ENCODE data around the gene PLD6.
"Not testable (repeated sequence)": the region's sequence is repeated elsewhere in the genome, so short reads cannot be mapped to it uniquely, and the experiment has no call there.

PLD6 gene

DNA sequence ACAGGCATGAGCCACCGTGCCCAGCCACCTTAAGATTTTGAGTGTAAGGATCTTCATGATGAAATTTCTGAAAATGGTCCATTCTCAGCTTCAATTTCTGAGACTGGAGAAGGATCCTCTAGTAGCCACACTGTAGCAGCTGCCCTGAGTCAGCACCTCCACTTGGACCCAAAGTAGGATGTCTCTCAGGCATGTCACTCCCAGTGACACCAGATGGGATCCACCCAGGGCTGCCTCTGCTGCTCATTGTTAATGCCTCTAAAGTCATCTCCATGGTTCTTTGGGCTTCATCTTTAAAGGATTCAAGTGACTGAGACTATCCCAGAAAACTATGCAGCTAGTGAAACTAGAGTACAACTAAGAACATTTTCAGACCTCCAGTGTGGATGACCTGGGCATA lies 7.9 kb downstream of the PLD6 start:
- DNase-seq, result no peak

DNA sequence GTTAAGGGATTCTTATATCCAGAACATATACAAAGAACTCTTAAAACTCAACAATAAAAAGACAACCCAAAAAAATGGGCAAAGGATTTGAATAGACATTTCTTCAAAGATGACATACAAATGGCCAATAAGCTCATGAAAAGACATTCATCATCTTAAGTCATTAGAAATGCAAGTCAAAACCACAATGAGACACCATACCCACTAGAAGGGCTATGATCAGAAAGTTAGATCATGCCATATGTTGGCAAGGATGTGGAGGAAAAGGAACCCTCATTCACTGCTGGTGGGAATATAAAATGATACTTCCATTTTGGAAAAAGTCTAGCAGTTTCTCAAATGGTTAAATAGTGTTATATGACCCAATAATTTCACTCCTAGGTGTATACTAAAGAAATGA lies 9.4 kb downstream of the PLD6 start:
- DNase-seq, result no peak

- DNase-seq, result not testable (repeated sequence)
Measured at GRCh38 chr17:17195466-17195865, 10.7 kb downstream of the PLD6 start.

DNA sequence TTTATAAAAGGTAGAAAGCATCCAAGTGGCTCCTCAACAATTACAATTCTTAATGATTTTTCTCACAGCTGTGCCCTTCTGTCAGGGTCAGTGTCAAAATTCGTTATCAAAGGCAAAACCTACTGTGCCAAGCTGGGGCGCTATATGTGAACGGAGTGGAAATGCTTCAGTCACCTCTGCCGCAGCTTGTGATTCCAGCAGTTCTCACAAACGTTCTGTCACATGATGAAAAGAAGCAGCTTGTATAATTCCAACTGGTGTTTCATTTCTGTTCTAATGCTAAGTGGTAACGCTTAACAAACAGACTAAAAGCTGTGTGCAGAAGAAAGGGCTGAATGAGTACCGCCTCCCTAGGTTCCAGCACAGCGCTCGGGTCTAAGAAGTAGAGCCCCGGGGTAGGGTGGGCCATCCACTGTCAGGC lies 14.2 kb downstream of the PLD6 start:
- DNase-seq, result no peak

DNA sequence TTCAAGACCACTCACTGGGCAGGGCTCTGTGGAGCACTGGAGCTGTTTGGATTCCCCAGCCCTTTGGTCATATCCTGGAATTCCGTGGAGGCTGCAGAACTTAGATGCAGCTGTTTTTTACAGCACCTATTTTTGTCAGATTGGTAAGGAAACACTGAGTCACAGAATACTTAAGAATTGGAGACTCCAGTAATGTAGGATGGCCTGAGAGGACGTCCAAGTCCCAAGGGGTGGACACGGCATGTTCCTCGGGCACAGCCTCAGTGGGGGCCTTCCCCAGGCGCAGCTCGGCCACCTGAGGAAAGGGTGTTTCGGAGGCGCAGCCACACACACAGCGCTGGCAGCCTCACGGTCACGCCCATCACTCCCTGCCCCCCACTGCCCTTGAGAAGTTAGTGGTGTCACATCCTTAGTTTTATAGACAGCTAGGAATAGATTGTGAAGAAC lies 14.8 kb downstream of the PLD6 start:
- DNase-seq, result no peak

- no peak for DNase-seq
Measured at GRCh38 chr17:17190188-17190587, 15.9 kb downstream of the PLD6 start.

GRCh38 chr17:17189559-17189958 lies 16.6 kb downstream of the PLD6 start:
- DNase-seq, result no peak

DNA sequence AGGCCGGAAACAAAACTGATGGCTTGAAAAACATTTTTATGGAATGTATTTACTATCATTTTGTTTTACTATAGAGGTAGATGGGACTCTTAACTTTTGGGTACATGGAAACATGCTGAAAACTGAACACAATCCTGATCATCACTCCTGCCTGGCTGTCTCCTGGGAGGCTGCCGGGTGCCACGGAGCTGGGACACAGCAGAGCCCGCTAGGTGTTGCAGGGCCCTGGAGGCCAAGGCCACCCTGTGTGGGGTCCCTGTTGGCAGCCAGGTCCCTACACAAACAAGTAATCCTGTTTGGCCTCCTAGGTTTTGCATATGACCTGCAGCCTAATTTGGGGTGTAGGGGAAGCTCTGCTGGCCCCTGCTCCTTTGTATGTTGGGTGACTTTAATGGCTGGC lies 17.5 kb downstream of the PLD6 start:
- DNase-seq, result no peak

DNA sequence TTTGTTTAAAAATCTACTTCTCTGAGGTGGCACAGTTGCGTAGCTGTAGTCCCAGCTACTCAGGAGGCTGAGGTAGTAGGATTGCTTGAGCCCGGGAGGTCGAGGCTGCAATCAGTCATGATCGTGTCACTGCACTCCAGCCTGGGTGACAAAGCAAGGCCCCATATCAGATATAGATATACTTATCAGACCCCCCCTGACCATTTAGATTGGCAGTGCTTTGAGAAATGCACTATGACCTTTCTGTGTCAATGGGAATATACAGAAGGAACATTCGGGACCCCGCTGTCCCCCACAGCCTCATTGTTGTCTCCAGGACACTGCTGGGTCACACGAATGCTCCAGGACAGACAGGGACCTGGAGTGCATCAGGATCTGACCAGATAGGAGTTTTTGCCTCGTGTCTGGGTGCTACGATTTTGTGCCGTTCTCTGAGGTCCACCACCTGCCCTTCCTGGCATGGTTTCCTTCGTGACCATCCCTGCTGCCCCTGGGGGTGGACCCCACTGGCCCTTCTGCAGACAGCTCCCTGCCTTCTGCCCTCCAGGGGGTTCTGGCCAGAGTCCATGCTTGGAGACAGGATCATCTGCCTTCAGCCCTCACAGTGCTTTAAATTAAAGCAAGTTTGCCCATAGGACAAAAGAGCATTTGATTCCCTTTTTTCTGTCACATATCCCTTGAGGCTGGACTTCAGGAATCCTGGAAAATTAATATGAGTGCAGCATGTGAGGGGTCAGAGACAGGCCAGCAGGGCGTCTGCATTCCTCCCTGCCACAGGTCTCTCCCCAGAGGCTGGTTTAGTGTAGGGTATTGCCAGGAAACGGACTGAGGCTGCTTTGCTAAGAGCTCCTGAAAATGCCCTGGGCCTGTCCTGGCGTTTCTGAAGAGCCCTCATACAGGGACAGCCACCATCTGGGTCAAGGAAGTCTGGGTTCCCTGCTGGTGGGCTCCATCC lies 19.3 kb downstream of the PLD6 start:
- no peak for DNase-seq

GRCh38 chr17:17186051-17186450 lies 20.1 kb downstream of the PLD6 start:
- DNase-seq, result no peak

- not testable (repeated sequence) for DNase-seq
Measured at GRCh38 chr17:17184985-17185757, 21.0 kb downstream of the PLD6 start.

GRCh38 chr17:17183744-17184143 lies 22.4 kb downstream of the PLD6 start:
- DNase-seq, result no peak

DNA sequence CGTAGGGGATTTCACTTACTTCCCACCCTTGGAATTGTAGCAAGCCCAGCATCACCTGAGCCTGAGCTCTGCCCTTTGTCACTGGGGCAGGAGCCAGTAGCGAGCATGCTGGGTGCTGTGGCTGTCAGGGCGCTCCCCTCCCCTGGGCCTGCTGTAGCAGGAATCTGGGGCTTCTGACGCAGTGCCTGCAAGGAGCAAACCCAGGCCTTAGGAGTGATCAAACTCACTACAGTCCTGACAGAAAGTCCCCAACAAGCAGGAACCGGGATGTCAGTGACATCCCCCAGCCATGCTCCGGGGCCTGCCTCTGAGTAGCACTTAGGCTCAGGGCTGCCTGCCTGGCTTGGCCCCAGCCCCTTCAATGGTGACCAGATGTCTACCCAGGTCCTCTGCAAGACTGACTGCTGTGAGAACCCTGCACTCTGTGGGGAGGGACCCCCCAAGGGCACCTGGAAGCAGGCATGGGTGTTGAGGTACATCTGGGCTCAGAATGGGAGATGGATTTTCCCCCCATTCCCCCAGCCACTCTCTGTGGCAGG lies 23.5 kb downstream of the PLD6 start:
- DNase-seq, result no peak

- no peak for DNase-seq
Measured at GRCh38 chr17:17181666-17182597, 24.2 kb downstream of the PLD6 start.

DNA sequence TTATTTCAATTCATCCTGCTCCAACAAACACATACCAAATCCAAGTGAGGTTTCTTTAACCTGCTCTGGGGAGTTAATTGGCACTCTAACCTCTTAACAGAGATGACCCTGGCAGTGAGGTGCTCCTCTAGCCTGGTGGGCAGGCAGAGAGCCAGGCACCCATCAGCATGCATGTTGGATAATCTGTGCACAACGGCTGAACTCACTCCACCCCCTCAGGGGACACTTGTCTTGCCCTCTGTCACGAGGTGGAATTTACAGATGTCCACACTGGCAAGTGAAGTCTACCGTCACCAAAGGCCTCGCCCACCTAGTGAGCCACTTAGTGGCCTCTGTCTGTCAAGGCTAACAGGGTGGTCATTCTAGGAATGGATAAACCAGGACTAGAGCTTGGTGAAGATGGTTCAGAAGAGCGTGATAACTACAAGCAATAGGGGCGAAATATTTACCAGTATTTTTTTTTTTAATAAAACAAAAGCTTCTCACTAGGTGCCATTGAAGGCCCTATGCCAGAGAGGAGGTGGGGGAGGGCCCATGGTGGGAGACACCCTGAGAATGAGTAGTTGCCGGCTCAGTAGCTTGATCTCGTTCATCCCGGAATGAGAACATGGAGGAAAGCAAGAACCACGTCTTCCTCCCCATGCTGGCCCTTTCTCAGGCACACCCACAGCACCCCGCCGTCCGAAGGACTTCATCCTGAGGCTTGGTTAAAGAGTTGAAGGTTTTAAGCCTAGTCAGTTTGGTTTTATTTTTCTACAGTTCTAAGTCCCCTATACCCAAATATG lies 25.2 kb downstream of the PLD6 start:
- DNase-seq, result no peak

- no peak for DNase-seq
Measured at GRCh38 chr17:17180141-17180603, 26.0 kb downstream of the PLD6 start.

DNA sequence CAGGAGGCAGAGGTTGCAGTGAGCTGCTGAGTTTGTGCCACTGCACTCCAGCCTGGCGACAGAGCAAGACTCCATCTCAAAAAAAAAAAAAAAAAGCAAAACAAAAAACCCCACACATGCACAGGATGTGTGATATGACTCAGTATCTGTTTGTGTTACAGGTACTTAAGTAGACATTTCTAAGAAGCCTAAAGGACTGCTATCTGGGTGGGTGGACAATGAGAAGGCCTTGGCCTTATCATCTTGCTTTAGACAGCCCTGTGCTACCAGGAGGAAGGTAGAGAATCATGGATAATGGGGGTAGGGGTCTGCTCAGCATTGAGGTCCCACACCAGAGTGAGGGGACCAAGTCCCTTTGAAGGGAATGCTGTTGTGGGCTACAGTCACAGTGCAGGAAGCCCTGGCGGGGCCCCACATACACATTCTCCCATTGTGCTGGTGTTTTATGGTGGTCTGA lies 26.7 kb downstream of the PLD6 start:
- DNase-seq, result no peak

DNA sequence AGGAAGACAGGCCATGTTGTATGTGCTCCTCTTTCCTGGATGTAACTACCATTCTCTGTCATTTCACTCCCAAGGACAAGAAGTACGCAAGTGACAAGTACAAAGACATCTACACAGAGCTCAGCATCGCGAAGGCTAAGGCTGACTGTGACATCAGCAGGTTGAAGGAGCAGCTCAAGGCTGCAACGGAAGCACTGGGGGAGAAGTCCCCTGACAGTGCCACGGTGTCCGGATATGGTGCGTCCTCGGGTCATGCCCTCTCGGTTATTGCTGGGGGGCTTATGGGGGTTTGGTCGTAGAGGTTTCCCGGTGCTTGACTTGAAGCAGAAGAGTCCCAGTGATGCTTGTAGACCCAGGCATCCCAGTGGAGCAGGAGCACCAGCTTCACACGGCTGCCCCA lies 29.0 kb downstream of the PLD6 start:
- no peak for DNase-seq

DNA sequence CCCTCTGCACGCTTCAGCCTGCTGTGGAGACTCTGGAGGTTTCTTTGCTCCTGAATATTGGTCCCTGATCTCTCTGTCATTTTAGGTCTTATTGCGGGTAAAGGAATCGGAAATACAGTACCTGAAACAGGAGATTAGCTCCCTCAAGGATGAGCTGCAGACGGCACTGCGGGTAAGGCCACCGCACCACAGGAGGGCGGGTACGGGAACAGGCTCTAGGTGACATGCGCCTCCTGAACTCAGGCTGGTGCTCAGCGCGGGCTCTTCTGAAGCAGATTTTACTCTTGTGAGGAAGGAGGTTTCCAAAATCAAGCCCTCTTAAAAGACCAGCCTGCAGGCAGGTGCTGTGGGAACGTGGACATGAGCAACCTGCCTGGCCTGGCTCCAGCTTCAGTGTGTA lies 29.8 kb downstream of the PLD6 start:
- DNase-seq, result no peak

DNA sequence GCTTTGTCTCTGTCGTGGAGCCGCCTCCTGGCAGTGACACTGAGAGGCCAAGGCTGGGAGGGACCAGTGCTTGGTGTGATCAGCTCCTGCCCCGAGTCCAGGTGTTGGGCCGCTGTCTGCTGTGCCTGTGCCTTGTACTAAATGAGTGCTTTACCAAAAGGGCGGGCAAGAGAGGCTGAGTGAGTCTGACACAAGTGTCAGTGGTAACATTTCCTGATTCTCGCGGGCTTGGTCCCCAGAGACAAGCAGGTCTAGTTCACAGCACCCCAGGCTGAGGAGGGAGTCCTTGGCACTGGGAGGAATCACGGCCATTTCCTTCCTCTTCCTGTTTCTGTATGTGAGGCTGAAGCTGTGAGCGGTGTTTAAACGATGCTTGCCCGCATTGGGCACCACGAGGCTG lies 30.2 kb downstream of the PLD6 start:
- DNase-seq, result no peak

- DNase-seq, result no peak
Measured at GRCh38 chr17:17175340-17175739, 30.8 kb downstream of the PLD6 start.

All from SHP77 treated with DMSO at 0.1 percent for 48 hours (cell line).